HG02588 (cell line): ENCODE measurements around the gene ICAM3.

ENCODE experiments used
- ATAC-seq: cut with Tn5 transposase; IDR thresholded peaks from one replicate; pipeline ENCODE4 v1.9.1; 2021; ENCODE audit warnings: mild to moderate bottlenecking, moderate library complexity; ENCODE audit not compliant: unreplicated experiment

Gene ICAM3

GRCh38 chr19:10320602-10321416 lies 18.6 kb downstream of the ICAM3 start:
- no peak for ATAC-seq

GRCh38 chr19:10318807-10319682 lies 20.4 kb downstream of the ICAM3 start:
- no peak for ATAC-seq

- ATAC-seq: no peak
Measured at GRCh38 chr19:10317857-10318462, 21.5 kb downstream of the ICAM3 start.

GRCh38 chr19:10317045-10317856 lies 22.2 kb downstream of the ICAM3 start:
- ATAC-seq: no peak

GRCh38 chr19:10316229-10317044 lies 23.0 kb downstream of the ICAM3 start:
- no peak for ATAC-seq

- ATAC-seq: peak; percentile 61
Measured at GRCh38 chr19:10315335-10316214, 23.8 kb downstream of the ICAM3 start, which contains the start of gene FDX2. Gene FDX2, minus strand, starts transcription at chr19:10316015. Its CDS starts 19 bp downstream, at chr19:10315996.

- no peak for ATAC-seq
Measured at GRCh38 chr19:10309423-10309822, 30.0 kb downstream of the ICAM3 start, which contains the start of gene ZGLP1. Gene ZGLP1, minus strand, starts transcription at chr19:10309815.

GRCh38 chr19:10306327-10306726 lies 33.1 kb downstream of the ICAM3 start:
- no peak for ATAC-seq

- ATAC-seq: no peak
Measured at GRCh38 chr19:10305139-10305806, 34.2 kb downstream of the ICAM3 start.

GRCh38 chr19:10299545-10300458 lies 39.6 kb downstream of the ICAM3 start:
- no peak for ATAC-seq

GRCh38 chr19:10295847-10296591 lies 43.4 kb downstream of the ICAM3 start:
- ATAC-seq: no peak

- ATAC-seq: no peak
Measured at GRCh38 chr19:10295305-10295846, 44.0 kb downstream of the ICAM3 start.

- no peak for ATAC-seq
Measured at GRCh38 chr19:10294368-10294697, 45.1 kb downstream of the ICAM3 start.

- no peak for ATAC-seq
Measured at GRCh38 chr19:10293637-10294367, 45.6 kb downstream of the ICAM3 start.

GRCh38 chr19:10292789-10293636 lies 46.4 kb downstream of the ICAM3 start:
- ATAC-seq: no peak
